ENCODE data around the gene ZNF436. TPM values are rescaled to one million over a fixed set of nuclear protein-coding genes. Genes with fewer than 3 reads are reported as not detected.
"Not testable (repeated sequence)": the region's sequence is repeated elsewhere in the genome, so short reads cannot be mapped to it uniquely, and the experiment has no call there.

The ZNF436 gene
- total and polyA plus RNA-seq, 2 of the 8 experiments (the other 6 are each of a cell fraction or from before 2014, with no cell fraction given) = 0.65 to 1.8 TPM

GRCh38 chr1:23322770-23323169 is 46.9 kb downstream of the ZNF436 start (continued):
- TF ChIP-seq PHF8 (conservative IDR thresholded peaks at IDR 0.05; ENCODE audit: low read depth, low read length) = no peak
- TF ChIP-seq CREB1 (IDR thresholded peaks at IDR 0.05) = no peak
- TF ChIP-seq POU5F1 (IDR thresholded peaks at IDR 0.05; ENCODE audit: low read depth, low read length) = no peak
- TF ChIP-seq SAP30 (IDR thresholded peaks at IDR 0.05; ENCODE audit: insufficient read depth, insufficient replicate concordance, low read length) = no peak
- no peak for TF ChIP-seq E2F6 (IDR thresholded peaks at IDR 0.05)

DNA sequence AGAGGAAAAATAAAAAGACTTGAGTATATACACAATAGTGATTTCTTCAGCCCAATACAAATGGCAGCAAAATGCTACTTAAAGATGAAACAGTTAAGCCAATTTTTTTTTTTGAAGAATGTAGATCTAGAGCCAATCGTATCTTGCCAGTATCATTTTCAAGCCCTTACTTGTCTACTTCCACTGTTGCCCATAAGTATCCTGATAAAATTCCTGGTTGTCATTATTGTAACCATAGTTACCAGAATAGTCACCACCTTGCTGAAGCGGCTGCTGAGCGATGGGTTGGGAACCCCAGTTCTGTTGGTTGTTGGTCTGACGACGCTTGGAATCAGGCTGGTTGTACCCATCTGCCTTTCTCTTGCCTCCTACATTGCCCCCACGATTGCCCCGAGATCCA is 59.4 kb downstream of the ZNF436 start:
- H2BK15ac ChIP-seq (ENCODE audit: low read length); H3K23ac ChIP-seq (ENCODE audit: insufficient read length); FAIRE-seq; H3K79me1 ChIP-seq (ENCODE audit: low read depth, low read length); H2AK5ac ChIP-seq (ENCODE audit: low read depth, low read length); H2BK5ac ChIP-seq (ENCODE audit: low read depth, low read length); H4K20me1 ChIP-seq (replicated peaks in 1 of 2; ENCODE audit: control insufficient read depth in 1 of 2, insufficient read depth in 2 of 2, low read length in 2 of 2); H3K18ac ChIP-seq (ENCODE audit: extremely low read depth, low read length); H4K91ac ChIP-seq (replicated peaks; ENCODE audit: insufficient read length, low read length); H3K4me1 ChIP-seq (replicated peaks in 1 of 4; ENCODE audit: control insufficient read depth in 3 of 4, insufficient read depth in 4 of 4, low read length in 3 of 4); H3K56ac ChIP-seq (replicated peaks; ENCODE audit: insufficient read length, low read depth, low read length); H3K4me2 ChIP-seq (ENCODE audit: insufficient read depth in 1 of 2, low read depth in 2 of 2, low read length in 2 of 2); H3K4me3 ChIP-seq (ENCODE audit: extremely low read depth in 1 of 4, insufficient read depth in 2 of 4, low read depth in 3 of 4, low read length in 4 of 4); H4K5ac ChIP-seq (ENCODE audit: insufficient read length, low read depth, low read length); H4K8ac ChIP-seq (ENCODE audit: extremely low read depth, insufficient read depth, low read length); H3K79me2 ChIP-seq (ENCODE audit: control insufficient read depth in 1 of 2, insufficient read depth in 2 of 2, low read length in 2 of 2); H2BK20ac ChIP-seq (ENCODE audit: low read length); H2BK12ac ChIP-seq (ENCODE audit: low read depth, low read length); H3K4ac ChIP-seq (replicated peaks; ENCODE audit: insufficient read length, low read depth, low read length); H3K9me3 ChIP-seq (ENCODE audit: insufficient read depth in 2 of 2, low read depth in 1 of 2, low read length in 1 of 2); H2BK120ac ChIP-seq (replicated peaks; ENCODE audit: low read depth, low read length); H3K27ac ChIP-seq (ENCODE audit: low read depth, low read length); H2AFZ ChIP-seq (ENCODE audit: low read length); DNase-seq (ENCODE audit: low read depth in 1 of 2, low spot score in 2 of 2); H3K14ac ChIP-seq (ENCODE audit: insufficient read length); H3K27me3 ChIP-seq (replicated peaks in 1 of 4; ENCODE audit: control insufficient read depth in 3 of 4, extremely low read depth in 1 of 4, insufficient read depth in 3 of 4, low read length in 3 of 4); H3K9ac ChIP-seq (replicated peaks in 1 of 4; ENCODE audit: extremely low read depth in 1 of 4, low read depth in 3 of 4, low read length in 3 of 4); H3K23me2 ChIP-seq (ENCODE audit: low read depth, low read length); POLR2A ChIA-PET (ENCODE audit: partially characterized antibody): not testable (repeated sequence)
- WGBS, 2 experiments (ENCODE audit: extremely low coverage in 1 of 2, insufficient coverage in 1 of 2, insufficient read length in 1 of 2, insufficient replicate concordance in 2 of 2, low coverage in 1 of 2, low lambda C conversion rate in 2 of 2, missing lambda C conversion rate in 1 of 2) = 95% methylated on average over 7 of the region's 7 CpGs; no CpG with 5 or more reads in 1 of the 2 experiments
- H3K36me3 ChIP-seq (ENCODE audit: control insufficient read depth in 2 of 4, insufficient read depth in 4 of 4, low read length in 3 of 4) = peaks cover 2 to 79% (median 25%) of the 10 kb centered on the region in 4 experiments; a peak in 6 of 8 replicates
- CTCF ChIA-PET (ENCODE audit: partially characterized antibody) = interaction anchor here (0.6 kb wide), 1 partner anchor 66 kb away, joined by 3 read pairs; no protein-coding TSS in a partner anchor
